Measurements from ENCODE around the gene ARMH4.

GRCh38 chr14:58118097-58118815 is 33.8 kb downstream of the ARMH4 start:
- TF ChIP-seq POLR2A (IDR thresholded peaks at IDR 0.05) (no peak), CTCF (IDR thresholded peaks at IDR 0.05) (no peak)
